LoVo (cell line): Measurements from ENCODE around the gene GAS7.

Experiments
- DNase-seq: peaks from one replicate; pipeline ENCODE4 v3.0.0-alpha.2; 2016; ENCODE audit warnings: low spot score

GAS7 gene

DNA sequence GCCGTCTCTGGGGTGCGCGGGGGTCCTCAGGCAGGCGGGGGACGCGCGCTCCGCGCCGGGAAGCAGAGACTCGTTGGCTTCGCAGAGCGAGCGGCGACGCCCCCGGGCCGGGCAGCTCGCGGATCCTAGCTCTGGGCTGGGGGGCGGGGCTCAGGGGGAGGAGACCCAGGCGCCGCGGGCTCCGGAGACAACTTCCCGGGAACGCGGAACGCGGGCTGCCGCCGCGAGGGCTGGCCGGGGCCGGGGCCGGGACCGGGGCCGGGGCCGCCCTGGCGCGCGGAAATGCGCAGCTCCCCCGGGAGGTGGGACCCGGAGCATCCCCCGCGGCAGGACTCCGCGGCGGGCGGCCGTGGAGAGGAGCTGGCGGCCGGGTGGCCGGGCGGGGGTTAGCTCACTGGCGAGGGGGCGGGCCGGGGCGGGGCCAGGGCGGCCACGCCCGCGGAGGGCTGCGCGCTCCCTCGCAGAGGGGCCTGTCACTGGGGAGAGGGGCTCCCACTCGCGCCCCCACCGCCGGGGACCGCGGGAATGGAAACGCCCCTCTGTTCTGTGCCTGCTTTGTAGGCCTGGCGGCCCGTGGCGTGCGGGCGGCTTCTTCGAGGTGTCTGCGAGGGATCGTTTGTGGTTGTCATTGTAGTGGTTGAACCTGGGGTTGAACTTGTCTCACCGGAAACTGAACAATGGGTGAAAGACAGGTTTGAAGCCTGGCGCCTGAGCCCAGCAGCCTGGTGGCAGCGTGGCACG, at the start of gene GAS7:
Gene GAS7, minus strand, starts transcription at position 98 of the 741 bp plus-strand sequence.
- no peak for DNase-seq

DNA sequence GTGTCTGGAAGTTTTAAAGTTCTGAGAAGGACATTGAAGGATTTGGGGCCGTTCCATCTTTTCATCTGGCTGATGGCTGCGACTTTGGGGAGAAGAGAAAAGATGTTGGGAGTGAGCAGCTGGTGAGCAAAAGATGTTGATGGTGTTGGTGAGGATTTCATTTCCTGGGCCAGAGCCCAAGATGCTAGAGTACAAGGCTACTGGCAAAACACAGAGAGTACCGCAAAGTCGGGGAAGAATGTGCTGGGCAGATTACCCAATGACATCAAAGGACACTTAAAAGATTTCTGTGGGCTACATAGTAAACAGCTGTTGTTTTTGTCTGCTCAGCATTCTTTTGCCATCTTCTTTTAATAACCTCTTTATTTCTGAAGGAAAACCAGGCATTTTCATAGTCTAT, 49.4 kb upstream of the GAS7 start:
- no peak for DNase-seq

DNA sequence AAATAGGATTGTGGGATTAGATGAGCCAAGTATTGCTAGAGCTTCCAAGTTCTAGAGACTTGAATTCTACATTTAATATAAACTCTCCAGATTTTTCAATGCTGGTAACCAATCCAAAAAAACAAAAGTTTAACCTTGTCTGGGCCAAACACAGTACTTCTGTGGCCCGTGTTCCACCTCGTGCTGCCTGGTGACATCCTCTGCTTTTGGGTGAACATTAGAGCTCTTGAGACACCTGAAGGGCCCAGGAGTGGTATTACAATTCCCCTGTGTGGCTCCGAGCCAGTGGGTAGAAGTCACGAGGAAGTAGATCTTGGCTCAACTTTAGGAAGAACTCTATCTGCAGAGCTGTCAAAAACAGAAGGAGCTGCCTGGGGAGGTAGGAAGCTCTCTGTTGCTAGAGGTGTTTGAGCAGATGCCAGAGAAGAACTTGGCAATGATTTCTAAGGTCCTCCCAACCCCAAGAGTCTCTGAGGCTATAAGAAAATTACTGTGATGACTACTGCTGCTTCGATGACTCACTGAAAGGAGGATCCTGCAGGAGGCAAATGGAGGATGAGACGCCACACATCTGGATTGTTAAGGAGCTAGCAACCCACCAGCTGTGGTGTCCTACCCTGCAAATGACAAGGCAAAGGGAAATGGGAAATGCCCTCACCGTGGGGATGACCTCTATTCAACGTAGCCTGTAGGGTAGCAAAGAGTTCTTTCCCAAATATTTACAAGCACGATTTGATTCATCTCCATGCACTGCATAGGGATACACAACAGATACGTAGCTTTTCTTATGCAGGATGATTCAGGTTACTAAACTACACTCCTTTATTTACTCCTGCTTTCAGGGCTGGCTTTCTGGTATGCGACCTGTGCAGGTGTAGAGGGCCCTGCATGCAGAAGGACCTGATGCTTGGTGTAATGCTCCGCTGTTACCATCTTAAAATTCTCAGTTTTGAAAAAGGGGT, 45.8 kb upstream of the GAS7 start:
- peak; percentile 16 for DNase-seq

DNA sequence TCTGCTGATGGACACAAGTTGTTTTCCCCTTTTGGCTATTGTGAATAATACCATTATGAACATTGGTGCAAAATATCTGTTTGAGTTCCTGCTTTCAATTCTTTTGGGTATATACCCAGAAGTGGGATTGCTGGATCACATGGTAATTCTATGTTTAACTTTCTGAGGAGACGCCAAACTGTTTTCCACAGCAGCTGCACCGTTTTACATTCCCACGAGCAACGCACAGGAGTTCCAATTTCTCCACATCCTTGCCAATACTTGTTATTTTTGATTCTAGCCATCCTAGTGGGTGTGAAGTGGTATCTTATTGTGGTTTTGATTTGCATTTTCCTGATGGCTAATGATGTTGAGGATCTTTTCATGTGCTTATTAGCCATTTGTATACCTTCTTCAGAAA, 43.4 kb upstream of the GAS7 start:
- no peak for DNase-seq

DNA sequence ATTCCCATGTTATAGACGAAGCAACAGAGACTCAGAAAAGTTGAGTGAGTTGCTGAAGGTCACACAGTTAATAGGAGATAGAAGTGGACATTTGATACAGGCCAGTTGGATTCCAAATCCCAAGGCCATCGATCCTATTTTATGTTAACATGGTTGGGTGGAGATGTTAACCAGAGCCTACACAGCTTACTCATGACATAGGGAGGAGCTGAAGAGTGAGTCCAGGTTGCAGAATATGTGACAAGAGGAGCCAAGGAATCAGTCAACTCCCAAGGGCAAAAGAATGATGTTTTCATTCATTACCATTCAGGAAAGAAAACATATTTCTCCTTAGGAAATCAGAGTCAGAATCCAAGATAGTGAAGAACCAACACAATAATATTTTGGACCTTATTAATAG, 40.3 kb upstream of the GAS7 start:
- DNase-seq, result no peak

DNA sequence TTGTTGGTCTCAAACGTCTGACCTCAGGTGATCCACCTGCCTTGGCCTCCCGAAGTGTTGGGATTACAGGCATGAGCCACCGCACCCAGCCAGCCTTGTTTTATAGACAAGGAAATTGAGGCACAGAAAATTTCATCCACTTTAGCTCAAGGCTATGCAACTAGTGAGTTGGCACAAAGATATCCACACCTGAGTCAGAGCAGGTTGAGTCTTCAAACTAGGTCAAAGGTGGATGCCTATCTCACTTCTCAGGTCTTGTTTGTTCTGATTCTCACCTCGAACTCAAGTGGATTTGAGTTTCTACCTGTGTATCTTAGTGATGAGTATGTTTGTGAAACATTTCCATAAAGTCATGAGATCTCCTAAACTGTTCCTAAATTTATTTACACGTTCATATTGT, 35.6 kb upstream of the GAS7 start:
- peak; percentile 34 for DNase-seq

DNA sequence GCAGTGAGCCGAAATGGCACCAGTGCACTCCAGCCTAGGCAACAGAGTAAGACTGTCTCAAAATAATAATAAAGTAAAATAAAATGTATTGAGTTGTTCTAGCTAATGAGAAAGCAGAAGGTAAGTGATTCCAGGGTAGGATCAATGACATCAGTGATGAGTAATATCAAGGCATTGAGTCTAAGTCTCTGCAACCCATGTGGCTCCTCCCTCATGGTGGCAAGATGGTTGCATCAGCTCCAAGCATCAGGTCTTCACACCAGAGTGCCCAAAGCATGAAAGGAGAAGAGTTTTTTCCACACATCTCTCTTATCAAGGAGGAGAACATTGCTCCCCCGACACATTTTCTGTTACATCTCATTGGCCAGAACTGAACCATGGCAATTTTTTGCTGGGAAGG, 34.8 kb upstream of the GAS7 start:
- DNase-seq, result no peak

DNA sequence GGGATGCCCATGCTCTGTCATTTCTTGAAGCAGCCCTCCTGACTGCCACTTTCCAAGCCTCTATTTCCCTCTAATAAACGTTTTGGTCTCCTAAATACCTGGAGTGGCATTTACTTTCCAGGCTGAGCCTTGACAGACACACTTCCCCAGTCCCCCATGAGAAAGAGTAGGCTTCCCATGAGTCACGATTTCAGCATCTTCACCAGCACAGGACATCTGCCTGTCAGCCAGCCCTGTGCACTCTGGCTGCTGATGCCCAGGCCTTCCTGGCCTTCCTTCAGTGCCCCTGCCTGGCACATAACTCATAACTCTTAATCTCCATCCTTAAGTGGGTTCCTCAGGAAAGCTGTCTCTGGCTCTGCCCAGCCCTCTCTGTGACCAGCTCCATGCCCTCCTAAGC, 30.8 kb upstream of the GAS7 start:
- no peak for DNase-seq

DNA sequence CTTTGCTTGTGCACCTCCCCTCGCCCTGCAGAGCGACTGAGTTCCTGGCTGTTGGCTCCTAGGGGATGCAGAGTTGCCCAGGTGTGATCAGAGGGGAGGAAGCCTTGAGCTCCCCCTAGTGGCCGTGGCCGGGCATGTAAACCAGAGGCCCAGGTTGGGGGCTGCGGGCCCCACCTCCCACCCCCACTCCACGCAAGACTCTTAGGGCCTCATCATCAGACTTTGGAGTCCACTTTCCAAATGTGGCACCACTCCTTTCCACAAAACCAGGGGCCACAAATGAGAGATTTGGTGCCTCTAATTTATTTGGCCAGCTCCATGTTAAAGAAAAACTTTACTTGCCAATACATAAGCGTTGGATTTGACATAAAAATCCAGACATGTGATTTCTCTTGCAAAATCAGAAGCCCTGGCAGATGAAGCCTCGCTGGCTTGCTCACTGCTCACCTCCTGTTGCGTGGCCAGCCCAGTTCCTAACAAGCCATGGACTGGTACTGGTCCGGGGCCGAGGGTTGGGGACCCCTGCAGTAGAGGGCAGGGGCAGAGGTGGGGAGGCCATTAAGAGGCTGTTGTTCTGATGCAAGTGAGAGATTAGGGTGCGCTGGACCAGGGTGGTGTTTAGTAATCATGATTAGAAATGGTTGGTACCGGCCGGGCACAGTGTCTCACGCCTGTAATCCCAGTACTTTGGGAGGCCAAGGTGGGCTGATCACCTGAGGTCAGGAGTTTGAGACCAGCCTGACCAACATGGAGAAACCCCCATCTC, 28.7 kb upstream of the GAS7 start:
- peak; percentile 34 for DNase-seq

DNA sequence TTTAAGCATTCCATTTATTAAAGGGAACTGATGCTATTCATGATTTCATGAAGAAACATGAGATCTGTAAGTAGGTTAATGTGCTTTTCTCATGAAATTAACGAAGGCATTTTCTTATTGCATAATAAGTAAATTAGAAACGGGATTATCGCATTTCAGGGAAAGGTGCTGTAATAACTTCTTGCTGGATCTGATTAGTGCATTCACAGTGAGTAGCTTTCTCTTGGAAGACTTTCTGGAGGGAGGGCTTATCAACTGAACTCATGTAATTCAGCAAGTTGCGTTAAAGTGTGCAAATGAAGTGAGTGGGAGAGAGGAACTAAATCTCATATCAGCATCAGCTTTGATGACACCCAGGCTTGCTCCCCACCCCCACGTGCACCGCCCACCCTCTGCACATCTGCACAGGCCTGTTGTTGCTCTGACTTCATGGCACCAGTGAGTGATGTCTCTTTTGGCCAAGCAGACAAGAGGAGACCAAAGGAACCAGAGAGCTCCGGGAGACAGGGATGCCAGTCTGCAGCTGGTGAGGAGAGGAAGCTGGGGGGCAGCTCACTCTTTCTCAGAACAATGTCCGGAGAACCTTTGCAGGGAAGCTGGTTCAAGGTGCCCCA, 26.3 kb upstream of the GAS7 start:
- DNase-seq, result no peak

DNA sequence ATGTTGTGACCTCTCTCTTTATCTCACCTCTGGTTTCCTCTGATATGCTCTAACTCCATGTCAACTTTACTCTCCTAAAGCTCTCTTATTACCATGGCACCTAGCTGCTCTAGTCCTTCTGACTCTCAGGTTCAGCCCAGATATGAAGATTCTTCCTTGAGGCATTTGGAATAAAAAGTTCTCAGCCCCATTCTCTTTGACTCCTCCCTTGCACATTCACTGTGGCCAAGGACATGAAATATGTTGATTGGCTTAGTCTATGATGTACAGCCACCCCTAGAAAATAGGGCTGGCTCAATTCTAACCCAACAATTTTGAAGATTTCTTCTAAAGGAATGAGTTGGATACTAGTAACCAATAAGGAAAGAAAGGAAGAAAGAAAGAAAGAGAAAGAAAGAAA, 20.8 kb upstream of the GAS7 start:
- DNase-seq, result no peak

DNA sequence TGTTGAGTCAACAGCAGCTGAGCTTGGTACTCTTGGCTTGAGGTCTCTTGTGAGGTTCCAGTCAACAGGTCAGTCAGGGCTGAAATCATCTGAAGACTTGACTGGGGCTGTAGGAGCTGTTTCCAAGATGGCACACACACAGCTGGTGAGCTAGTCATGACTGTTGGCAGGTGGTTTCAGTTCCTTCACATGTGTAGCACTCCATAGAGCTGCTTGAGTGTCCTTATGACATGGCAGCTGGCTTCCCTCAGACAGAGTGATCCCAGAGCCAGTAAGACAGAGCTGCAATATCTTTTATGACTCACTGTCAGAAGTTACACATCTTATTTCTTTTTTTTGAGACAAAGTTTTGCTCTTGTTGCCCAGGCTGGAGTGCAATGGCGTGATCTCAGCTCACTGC, 19.5 kb upstream of the GAS7 start:
- no peak for DNase-seq

DNA sequence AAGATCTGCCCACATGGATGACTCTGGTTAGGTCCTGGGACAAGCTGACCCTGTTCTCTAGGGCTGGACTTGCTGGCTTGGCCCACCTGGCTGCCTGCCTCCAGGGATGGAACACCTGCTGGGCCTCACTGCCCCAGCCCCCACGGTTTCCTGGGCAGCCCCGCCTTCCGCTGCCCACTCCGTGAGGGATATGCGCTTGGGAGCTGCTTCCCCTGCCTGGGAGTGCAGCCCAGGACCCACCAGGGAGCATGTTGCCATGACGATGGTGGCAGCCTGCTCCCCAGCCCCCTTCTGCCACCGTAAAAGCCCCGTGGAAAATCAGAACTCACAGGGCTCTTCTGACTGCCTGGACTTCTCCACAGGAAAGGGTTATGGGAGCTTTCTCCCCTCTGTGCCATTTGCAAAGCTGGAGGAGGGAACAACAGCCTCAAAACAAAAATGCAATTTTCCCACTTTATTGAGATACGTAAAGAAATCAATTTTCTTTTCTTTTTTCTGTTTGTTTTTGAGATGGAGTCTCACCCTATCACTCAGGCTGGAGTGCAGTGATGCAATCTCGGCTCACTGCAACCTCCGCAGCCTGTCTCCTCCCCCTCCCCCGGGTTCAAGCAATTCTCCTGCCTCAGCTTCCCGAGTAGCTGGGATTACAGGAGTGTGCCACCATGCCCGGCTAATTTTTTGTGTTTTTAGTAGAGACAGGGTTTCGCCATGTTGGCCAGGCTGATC, 18.0 kb upstream of the GAS7 start:
- DNase-seq, result no peak

DNA sequence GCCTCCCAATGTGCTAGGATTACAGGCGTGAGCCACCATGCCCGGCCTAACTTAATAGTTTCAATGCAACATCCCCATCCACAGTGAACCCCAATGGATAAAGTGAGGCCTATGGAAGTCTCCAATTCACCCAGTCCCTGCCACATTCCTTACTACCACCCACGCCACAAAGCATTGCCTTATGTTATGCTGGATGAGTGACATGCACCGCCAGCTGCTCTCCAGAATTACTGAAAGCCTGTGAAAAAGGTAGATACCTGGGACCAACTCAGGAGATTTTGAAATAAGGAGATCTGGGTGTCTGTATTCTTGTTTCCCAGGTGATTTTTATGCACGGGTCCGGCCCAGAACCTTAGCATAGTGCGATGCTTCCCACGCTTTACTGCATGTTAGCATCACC, 16.9 kb upstream of the GAS7 start:
- DNase-seq, result no peak

DNA sequence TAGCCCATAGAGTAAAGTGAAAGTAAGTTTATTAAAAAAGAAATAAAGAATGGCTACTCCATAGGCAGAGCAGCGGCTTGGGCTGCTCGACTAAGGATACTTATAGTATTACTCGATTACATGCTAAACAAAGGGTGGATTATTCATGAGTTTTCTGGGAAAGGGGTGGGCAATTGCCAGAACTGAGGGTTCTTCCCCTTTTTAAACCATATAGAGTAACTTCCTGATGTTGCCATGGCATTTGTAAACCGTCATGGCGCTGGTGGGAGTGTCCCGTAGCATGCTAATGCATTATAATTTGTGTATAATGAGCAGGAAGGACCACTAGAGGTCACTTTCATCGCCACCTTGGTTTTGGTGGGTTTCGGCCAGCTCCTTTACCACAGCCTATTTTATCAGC, 13.3 kb upstream of the GAS7 start:
- DNase-seq, result no peak

DNA sequence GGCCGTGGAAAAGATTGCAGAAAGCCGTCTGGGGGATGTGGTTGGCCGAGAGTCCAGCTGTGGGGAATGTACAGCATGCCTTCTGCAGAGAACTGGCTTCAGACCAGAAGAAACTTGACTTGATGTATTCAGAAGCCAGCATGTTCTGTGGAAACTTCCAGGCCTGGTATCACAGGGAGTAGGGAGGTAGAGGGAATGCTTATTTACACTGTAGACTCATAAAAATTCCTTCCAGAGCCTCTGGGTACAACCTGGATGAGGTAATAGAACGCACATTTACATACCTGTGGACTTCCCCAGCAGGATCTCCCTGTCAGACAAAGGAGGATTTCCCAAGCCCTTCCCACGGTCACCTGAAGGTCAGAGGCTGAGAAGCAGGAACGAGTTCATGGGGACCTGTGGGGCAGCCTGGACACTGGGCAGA, 11.8 kb upstream of the GAS7 start:
- peak; percentile 79 for DNase-seq

DNA sequence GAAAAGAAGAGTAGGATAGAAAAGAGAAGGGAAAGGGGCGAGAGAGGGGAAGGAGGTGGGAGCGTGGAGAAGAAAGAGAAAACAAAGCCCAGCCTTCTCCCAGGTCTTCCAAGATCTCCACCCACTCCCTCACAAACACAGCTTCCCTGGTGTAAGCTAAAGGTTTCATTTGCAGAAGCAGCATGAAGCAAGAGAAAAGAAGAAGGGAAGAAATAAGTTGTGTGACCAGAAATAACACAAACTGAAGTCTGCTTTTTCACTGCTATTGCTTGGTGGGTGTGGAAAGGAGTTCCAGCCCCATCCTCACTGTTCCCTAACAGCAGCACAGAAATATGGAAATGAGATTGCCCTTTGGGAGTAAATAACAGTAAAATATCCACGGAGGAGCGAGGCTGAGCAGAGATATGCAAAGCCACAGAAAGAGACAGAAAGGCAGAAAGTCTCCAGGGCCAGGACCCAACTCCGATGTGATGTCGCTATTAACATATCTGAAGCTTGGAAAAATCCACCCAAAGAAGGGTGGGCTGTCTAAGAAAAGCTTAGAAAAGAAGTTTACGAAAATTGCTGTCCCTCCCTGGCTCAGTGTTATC, 10.3 kb upstream of the GAS7 start:
- no peak for DNase-seq

DNA sequence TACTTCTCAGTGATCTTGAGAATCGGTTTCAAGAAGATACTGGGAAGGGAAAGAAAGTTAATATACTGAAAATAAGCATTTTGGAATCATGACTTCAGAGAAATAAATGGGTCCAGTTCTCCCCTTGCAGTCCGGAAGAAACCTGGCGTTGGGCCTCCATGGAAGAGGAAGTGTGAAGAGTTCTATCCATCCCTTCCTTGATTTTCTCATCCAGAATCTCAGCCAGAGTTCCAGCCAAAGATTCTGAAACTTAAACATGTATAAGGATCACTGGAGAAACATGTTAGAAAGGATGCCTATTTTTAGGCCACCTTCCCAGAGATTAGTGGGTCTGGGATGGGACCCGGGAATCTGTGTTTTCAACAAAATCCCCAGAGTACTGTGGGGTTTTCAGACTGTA, 8.7 kb upstream of the GAS7 start:
- DNase-seq, result no peak

DNA sequence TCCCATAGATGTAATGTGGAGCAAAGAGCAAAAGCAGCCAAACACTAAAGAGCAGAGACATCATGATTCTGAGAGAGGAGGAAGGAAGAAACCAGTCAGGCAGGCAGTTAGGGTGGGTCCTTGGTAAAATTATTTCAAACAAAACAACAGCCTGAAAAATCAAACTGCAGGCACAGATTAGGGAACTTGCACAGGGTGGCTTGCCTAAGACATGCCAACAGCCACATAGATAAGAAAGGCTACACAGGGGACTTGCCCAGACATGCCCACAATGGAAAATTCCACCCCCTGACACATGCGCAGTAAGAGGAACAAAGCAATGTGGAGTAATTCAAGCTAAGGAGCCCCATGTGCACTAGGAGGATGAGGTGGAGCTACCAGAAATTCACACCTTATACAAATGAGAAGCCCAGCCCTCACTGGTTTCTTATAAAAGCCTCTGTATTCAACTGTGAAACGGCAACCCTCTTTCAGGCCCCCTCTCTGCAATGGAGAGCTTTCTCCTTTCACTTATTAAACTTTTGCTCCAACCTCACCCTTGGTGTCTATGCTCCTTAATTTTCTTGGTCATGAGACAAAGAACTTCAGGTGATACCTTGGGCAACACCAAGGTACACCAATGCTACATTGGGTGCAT, 7.3 kb upstream of the GAS7 start:
- DNase-seq, result no peak

DNA sequence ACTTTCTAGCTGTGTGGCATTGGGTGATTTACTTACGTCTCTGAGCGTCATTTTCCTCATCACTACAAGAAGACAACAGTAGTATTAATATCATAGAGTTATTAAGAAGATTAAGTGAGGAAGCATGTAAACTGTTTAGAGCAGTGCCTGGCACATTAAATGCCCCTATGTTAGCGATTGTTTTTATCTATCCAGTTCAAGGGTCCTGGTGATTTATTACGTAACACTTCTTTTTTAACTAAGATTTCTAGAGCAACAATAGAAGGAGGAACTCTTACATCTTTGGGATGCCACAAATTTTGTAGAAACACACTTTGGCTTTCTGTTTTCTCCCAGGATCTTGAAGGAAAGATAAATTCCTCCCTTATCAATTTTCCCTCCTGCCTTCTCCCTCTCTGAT, 3.3 kb upstream of the GAS7 start:
- no peak for DNase-seq

DNA sequence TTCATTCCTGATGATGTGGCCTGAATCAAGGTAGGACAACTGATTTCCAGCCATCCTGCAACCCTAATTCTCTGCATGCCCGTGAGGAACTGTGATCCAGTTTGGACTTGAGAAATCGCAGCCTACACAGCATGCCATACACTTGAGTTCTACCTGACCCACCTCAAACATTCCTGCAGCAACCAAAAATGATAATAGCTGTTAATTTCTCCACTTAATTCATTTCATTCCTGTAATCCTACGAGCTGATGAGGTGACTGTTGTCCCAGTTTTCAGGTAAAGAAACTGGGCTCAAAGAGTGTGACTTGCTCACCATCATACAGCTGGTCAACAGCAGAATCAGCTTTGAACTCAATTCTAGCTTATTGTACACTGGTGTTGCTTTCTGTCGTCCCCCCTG, 2.2 kb upstream of the GAS7 start:
- no peak for DNase-seq
